GM18858 (cell line): ENCODE measurements around the gene DOK7.
"Not testable (repeated sequence)": the region's sequence is repeated elsewhere in the genome, so short reads cannot be mapped to it uniquely, and the experiment has no call there.

Experiments used
- ATAC-seq: cut with Tn5 transposase; IDR thresholded peaks from one replicate; pipeline ENCODE4 v1.9.1; 2021; ENCODE audit not compliant: unreplicated experiment

Gene DOK7

GRCh38 chr4:3442460-3442958 is 20.6 kb upstream of the DOK7 start:
- no peak for ATAC-seq

GRCh38 chr4:3442959-3443749 is 20.0 kb upstream of the DOK7 start:
- no peak for ATAC-seq

- ATAC-seq = no peak
These were observed 19.3 kb upstream of the DOK7 start for GRCh38 chr4:3443750-3444309.

- ATAC-seq = no peak
These were observed 18.6 kb upstream of the DOK7 start for GRCh38 chr4:3444351-3445110.

- ATAC-seq = no peak
These were observed 17.8 kb upstream of the DOK7 start for GRCh38 chr4:3445111-3445820.

- no peak for ATAC-seq
These were observed 17.1 kb upstream of the DOK7 start for GRCh38 chr4:3445829-3446545.

GRCh38 chr4:3446631-3447320 is 16.3 kb upstream of the DOK7 start:
- ATAC-seq = no peak

GRCh38 chr4:3447431-3448395 is 15.4 kb upstream of the DOK7 start:
- no peak for ATAC-seq

GRCh38 chr4:3449047-3449573 is 14.0 kb upstream of the DOK7 start:
- ATAC-seq = no peak

- no peak for ATAC-seq
These were observed 13.3 kb upstream of the DOK7 start for GRCh38 chr4:3449574-3450534.

- no peak for ATAC-seq
These were observed 12.5 kb upstream of the DOK7 start for GRCh38 chr4:3450643-3451042.

GRCh38 chr4:3451956-3452355 is 11.2 kb upstream of the DOK7 start:
- no peak for ATAC-seq

- ATAC-seq = no peak
These were observed 10.7 kb upstream of the DOK7 start for GRCh38 chr4:3452376-3452775.

- ATAC-seq = not testable (repeated sequence)
These were observed 7.5 kb upstream of the DOK7 start for GRCh38 chr4:3455596-3455995.

GRCh38 chr4:3458371-3458770 is 4.7 kb upstream of the DOK7 start:
- ATAC-seq = no peak

- not testable (repeated sequence) for ATAC-seq
These were observed 4.0 kb upstream of the DOK7 start for GRCh38 chr4:3459156-3459555.

- no peak for ATAC-seq
These were observed 2.2 kb upstream of the DOK7 start for GRCh38 chr4:3460926-3461325.
